Left lobe of liver (tissue), 2 donors: ENCODE results near the gene LRSAM1. TPM values are rescaled to one million over a fixed set of nuclear protein-coding genes. Genes with fewer than 3 reads are reported as not detected.

Experiments
- ATAC-seq: fragments of 200-7000 bp; cut with Tn5 transposase; one replicate; pipeline ENCODE4 v1.9.1; 2020; ENCODE audit warnings: mild to moderate bottlenecking, moderate library complexity
- DNase-seq: peaks from one replicate; pipeline ENCODE4 v3.0.0-alpha.2; 2020; ENCODE audit warnings: low spot score
- total RNA-seq: library from RNA; stranded (reverse); gene quantifications from one replicate; pipeline ENCODE4 v1.2.1, GENCODE V29; 2021
- donor health status: DM: no; HTN: no; CAD: no; lungs with moderate emphysema.
- donor health status: DM: no; HTN: yes; CAD: no.

Gene LRSAM1
- total RNA-seq, 1 donor from 2014 or later, result 10.9 TPM

DNA sequence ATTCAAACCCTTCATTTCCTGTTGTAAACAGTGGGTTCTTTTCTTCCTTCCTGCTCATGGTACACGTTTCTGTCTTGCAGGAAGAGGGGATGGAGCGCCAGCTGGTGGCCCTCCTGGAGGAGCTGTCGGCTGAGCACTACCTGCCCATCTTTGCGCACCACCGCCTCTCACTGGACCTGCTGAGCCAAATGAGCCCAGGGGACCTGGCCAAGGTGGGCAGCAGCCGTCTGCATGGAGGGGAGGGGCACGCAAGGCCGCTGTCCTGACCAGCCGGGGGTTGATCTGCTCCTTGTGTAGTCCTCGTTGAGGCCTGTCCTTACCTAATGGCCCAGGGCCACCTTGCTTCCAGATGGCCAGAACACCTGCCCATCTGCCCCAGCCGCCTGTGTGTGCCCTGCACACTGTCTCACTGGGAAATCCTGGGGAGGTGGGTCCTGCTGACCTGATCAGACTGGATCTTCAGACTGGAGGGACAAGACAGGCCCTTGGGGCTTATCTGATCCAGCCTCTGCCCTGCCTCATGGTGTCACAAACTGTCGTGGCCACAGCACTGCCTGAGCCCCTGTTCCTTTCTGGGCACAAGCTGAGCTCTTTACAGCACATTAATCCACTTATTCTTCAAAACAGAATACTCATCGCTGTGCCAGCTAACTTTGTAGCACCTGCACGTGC lies 44.7 kb downstream of the LRSAM1 start:
- ATAC-seq (no peak), DNase-seq (no peak)

DNA sequence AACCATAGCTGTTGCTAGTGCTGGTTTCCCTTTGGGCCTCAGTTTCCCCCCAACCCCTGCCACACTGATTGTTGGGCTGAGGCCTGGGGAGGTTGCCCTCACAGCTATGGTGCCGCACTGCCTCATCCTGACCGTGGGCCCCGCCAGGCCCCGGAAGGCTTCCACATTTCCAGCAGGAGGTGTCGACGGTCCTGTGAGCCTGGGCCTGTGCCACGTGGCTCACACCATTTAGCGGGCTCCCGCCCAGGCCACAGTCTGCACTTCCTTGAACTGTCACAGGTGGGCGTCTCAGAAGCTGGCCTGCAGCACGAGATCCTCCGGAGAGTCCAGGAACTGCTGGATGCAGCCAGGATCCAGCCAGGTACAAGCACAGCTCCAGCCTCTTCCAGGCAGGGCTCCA lies 45.7 kb downstream of the LRSAM1 start:
- ATAC-seq (no peak), DNase-seq (no peak)

DNA sequence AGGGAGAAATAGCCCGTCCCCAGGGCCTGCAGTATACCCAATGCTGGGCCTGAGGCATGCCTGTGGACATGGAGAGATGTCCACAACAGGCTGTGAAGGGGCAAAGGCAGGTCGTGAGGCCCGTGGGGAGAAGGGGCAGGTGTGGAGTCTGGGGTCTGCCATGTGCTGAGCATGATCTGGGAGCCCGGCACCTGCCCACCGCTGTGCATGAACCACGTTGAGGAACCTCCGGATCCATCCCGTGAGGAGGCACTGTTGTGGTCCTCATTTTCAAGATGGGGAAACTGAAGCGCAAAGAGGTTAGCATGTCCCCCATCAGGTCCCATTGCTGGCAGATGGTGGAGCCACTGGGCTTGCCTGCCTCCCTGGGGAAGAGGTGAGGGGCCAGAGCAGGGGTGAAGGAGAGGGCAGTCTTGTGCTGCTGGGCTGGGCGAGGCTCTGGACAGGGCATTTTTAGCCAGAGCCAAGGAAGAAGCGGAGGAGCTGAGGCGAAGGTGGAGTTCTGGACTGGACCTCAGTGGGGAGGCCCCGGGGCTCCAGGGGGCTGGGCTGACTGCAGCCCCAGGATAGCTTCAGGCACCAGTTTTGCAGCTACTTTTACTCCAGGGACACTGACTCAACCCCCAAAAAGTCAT lies 46.5 kb downstream of the LRSAM1 start:
- no peak for ATAC-seq
- DNase-seq, result no peak

DNA sequence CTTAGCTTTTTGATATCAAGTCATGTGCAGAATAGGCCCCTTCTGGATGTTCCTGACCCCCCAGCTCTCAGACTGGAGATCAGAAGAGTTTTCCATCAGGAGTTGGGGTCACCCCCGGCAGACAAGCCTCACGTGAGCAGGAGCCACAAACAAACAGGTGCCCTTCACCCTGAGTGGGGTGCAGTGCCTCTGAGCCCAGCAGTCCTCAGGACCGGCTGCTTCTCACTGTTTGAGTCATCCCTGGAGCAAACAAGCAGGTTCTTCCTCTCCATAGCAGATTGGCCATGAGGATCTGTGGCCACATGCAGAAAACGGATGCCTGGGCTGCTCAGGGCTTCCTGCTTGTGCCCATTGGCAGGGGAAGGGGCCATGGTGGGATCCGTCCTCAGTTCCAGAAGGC lies 47.0 kb downstream of the LRSAM1 start:
- DNase-seq (no peak), ATAC-seq (no peak)

DNA sequence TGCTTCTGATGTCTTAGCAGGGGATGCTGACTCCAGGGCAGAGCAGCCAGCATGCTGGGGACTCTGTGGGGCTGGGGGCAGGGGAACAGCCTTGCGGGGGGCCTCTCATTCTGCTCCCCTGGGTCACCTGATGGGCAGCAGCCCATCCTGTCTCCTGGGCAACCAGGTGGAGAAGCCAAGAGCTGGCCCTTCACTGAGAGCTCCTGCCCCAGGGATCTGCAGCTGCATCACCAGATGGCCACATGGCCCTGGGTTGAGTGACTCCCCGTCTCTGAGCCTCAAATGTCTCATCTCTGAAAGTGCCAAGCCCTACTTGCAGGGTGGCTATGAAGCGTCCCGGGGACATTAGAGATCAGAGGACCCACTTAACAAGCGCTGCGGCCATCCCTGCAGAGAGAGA lies 49.1 kb downstream of the LRSAM1 start:
- ATAC-seq, result no peak
- DNase-seq, result no peak

DNA sequence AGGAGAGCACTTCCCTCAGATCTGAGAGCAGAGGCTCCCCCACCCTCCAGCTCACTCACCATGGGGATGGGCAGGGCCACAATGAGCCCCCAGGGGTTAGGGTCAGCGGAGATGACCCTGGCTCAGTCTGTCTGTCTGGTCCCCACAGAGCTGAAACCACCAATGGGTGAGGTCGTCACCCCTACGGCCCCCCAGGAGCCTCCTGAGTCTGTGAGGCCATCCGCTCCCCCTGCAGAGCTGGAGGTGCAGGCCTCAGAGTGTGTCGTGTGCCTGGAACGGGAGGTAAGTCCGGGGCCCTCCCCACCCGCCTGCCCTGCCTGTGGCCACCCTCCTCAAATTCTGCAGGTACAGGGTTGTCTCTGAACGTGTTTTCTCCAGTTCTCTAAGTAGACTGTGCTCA lies 49.6 kb downstream of the LRSAM1 start:
- no peak for DNase-seq
- ATAC-seq, result no peak

DNA sequence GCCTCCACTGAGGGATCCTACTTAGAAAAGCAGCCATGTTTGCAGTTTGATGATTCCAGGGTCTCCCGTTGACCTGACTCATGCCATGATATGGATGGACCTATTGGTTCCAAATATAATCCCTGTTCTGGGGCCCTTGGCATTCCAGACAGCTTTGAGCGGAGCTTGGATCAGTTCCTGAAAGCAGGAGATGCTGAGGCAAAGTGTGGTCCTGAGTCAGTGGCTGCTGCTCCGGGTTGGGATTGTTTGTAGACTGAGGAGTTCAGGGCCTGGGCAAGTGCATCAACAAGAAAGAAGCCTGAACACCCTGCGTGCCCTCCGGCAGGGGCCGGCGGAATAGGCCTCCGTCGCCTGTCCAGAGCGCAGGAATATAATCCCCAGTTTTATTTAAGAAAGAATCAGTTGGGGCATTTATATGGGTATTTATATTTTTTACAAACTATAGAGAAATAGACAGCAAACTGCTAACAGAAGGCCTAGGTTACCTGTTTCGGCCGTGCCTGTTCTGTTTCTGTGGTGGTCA lies 50.6 kb downstream of the LRSAM1 start:
- no peak for DNase-seq

DNA sequence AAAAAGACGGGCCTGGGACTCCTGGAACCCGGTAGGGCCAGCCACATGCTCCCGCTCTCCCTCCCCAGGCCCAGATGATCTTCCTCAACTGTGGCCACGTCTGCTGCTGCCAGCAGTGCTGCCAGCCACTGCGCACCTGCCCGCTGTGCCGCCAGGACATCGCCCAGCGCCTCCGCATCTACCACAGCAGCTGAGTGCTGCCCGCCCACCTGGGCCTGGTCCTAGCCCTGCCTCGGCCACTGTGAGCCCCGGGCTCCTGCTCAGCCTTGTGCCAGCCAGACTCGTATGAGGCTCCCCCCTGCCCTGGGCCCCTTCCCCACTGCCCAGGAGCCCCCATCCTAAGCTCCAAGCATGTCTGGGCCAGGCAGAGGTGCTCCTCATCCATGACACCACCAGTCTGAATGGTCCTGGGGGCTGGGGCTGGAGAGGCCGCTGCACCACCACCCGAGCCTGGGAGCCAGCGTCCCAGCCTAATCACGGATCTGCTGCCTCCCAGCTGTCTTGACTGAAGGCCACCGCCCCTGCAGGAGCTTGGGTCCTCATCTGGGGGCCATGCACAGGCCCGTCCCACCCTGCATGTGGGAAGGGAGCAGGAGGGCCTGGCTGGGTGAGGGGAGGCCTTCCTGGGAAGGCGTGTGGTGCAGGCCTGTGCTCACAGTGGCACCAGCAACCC lies 51.5 kb downstream of the LRSAM1 start:
- ATAC-seq (no peak), DNase-seq (no peak)

More for the DNA sequence above, 50.6 kb downstream of the LRSAM1 start:
- no peak for ATAC-seq

DNA sequence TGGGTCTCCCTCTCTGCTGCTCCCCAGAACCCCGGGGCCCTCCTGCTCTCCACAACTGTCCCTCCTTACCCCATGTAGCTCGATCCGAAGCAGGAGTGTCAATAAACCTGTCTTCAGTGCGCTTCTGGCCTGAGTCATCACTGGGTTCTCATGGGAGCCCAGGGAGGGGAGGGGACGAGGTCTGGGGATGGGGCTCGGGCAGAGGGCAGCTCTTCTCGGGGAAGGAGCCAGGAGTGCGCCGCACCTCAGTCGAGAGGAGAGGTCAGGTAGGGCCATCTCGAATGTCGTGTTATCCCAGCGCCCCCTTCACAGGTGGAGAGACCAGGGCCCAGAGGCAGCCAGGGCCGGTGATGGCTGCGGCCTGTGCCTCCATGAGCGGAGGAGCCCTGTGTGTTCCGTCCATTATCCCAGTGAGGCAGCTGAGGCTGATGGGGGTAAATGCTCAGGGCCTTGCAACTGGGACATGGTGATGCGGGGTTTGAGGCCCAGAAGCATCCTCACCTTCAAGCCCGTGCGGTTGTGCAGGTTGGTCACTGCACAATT lies 52.1 kb downstream of the LRSAM1 start:
- ATAC-seq, result no peak
- no peak for DNase-seq

DNA sequence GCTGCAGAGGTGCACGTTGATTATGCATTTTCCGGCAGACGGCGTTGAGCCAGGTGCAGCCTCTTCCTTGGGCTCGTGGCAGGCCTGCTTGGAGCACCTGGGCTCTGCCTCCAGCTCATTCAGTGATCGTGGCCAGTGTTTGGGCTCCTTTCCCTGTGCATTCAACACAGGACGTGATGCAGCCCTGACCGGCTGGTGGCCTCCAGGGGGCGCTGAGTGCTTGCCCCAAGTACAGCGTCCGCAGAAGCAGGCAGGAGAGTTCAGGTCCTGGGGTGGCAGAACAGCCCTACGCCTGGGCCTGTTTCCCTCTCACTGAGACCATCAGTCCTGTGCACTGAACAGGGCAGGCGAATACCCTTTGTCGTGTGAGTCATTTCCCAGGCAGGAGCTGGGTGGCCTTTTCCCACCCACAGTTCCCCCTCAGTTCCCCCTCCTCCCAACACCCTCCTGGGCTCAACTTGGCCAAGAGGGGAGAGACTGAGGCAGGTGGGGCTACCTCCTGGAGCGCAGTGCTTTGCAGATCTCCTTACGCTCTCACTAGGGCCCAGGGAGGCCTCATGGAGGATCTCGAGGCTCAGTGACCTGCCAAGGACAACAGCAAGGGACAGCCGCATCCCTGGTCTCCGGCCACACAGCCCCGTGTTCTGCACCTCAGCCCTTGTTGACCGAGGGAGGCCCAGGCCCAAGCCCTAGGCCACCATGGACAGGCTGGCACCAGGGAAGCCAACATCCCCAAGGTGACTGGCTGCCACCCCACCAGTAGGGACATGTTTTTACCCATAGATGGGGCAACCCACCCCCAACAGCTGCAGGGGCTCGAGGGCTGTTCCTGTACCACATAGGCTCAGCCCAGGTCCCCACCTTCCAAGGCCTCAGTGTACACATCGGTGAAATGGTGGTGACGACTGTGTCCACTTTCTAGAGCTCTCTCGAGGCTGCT lies 52.9 kb downstream of the LRSAM1 start:
- ATAC-seq (peak; percentile 91), DNase-seq (peak; percentile 83)

DNA sequence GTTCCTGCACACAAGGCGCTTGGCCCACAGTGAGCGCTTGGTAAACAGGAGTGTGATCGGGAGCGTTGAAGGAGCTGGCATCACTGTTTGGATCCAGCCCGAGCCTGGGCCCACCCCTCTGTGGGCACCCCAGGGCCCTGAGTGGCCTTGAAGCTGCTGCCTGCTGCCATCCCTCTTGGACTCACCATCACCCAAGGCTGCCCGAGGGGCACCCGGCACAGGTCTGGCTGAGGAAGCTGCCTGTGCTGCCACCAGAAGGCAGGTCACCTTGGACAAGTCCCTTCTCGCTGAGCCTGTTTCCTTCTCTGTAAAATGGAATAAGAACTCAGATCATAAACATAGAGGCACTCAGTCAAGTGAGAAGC lies 53.6 kb downstream of the LRSAM1 start:
- no peak for ATAC-seq

DNA sequence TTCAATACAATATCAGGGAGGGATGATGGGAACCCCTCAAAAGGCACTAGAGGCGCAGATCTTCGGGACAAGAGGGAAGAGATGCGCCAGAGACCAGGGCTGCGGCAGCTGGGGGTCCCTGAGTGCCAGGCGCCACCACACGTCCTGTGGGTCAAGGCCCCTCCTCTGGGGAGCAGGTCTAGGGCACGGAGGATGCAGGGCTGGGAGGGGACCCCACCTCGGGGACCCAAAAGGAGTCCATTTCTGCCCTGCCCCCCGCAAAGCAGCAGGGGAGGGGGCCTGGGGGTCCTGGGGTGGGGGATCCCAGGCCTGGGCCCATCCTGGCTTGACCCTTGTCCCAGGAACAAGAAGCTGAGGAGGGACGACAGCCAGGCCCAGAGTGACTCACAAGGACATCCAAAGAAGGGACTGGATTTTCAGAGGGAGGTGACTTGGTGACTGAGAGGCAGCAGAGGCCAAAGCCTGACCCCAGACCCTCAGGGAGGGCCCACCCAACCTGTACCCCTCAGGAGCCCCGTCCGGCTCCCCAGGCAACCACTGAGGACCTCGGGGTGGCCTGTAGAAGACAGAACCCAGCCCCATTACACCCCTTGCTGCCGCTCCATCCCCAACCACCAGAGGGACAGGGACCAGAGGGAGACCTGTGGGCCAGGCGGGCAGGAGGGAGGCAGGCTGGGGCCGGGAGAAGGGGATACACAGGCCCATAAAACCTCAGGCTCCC lies 54.2 kb downstream of the LRSAM1 start:
- ATAC-seq (peak; percentile 40), DNase-seq (no peak)

More for the DNA sequence above, 53.6 kb downstream of the LRSAM1 start:
- DNase-seq, result no peak

DNA sequence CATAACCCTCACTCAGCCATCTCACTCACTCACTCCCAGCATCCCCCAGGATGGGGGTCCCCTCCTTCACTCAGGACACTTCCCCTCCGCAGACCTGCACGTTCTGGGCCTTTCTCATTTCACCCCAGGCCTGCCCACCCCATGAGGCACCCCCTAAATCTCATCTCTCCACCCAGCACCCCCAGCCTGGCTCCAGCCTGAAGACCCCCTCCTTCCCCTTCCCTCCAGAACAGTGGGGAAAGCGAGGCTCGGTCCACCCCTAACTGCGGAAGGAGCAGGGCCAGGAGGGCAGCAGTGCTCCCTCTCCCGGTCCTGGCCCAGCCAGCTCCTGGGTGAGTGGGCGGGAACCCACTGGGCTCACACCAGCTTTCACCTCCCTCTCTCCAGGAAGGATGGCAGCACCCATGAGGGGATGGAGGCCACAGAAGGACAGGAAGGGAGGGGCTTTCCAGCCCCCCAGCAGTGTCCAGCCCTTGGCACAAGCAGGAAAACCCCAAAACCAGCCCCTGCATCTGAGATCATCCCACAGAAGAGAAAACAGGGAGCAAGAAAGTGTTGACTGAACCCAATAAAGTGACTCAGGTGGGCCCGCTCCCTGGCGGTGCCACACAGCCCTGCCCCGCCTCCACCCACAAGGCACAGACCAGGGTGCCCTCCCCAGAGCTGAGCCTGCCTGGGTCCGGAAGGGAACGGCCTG lies 55.0 kb downstream of the LRSAM1 start:
- ATAC-seq (no peak), DNase-seq (no peak)

DNA sequence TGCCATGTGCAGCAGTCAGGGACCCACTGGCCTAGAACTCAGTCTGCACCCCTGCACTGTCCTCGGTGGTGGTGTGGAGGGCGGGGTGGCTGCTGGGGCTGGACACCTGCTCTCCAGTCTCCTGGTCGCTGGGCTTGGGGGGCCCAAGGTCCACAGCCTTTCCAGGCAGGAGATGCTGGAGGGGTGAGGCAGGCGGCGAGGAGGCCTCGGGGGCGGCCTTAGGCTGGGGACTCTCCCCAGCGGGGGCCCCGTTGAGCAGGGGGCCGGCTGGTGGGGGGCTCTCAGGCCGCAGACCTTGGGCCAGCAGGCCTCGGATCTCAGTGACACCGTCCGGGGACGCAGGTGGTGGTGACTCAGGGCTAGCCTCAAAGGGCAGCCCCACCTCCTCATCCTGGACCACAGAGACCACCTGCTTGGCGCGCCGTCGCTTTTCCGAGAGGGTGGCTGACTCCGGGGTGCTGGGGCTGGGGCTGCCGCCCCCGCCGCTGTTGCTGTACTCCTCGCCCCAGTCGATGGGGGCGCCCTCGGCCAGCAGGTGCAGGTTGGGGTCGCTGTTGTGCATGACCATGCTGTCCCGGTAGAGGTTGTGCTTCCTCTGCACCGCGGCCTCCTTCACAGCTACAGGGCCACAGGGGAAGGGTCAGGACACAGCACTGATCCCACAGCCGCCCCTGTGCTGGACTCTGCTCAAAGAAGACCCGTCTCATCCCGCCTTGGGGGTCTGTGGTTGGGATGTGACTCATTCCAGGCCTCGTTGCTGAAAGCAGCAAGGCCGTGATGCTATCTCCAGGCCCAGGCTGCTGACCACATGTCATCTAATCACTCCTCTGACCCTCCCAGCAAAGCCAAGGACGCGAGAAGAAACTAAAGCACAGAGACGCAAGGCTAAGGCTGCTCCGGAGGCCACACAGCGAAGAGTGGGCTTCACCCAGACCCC lies 55.8 kb downstream of the LRSAM1 start:
- ATAC-seq (no peak), DNase-seq (no peak)

DNA sequence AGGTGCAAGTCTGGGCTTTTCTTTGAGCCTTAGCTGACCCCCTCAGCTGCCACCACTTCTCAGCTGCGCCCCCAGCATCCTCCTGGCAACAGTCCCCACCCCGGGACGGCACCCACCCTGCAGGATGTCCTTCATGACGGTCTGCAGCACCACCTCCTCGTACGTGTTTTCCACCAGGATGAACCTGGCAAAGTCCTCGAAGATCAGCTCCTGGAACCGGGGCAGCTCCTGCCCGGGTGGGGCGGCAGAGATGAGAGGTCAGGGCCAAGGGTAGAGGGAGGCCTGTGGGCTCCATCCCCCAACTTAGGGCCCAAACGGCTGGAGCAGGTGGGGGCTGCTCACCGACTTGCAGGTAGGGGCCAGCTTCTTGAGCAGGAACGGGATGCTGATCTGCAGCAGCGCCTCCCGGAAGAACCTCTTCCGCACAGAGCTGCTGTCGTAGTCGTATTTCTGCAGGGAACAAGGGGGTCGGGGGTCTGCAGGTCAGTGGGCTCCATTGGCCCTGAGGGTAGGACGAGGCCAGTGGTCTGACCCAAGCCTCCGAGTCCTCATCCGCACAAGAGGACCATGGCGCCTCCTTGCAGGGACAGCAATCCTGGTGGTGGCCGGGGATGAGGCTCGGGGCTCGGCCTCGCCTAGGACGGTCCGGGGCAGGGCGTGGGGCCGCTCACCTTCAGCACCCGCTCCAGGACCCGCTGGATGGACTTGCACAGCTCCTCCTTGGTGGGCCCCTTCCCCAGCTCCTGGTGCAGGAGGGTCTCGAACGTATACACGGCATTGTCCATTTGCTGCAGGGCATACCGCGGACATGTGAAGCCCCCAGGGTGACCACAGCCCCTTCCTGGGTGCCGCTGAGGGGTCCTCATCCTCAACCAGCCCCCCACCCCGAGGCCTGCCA lies 56.7 kb downstream of the LRSAM1 start:
- ATAC-seq (no peak), DNase-seq (no peak)

DNA sequence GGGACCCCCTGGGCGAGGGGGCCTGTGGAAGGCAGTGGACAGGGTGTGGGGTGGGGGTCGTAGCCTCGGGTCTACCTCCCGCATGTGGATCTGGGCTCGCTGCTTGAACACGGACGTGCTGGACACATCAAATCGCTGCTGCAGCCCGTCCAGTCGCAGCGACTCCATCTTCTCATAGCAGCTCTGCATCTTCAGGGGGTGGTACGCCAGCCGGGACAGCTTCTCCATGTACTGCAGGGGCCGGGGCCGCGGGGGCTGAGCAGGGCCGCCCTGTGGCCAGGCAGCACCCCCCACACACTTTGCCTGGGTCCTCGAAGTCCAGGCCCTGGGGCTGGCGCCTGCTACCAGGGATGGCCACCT lies 57.6 kb downstream of the LRSAM1 start:
- no peak for DNase-seq

DNA sequence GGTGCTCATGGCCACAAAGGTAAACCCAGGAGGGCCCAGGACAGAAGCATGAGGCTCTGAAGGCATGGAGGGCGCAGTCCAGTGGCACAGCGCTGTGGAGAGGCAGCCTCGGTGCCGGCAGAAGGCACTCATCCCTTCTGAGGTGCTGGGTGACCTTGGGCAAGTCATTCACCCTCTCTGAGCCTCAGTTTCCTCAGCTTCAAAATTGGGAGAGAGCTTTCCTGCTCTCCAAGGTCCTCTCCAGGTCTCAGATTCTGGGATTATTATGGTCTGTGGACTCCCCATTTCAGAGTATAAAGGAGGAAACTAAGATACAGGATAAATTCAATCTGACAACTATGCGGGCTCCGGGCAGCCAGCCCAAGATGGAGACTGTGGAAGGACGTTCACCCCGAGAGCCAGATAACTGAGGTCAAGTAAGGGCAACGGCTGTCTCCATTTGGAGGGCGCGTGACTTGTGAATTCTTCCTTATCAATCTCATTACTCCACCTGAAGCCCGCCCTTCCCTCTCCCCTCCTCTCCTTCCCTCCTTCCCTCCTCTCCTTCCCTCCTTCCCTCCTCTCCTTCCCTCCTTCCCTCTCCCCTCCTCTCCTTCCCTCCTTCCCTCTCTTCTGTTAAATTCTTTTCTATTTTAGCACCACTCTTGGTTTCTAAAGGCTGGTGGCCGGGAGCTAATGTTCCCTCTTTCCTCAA lies 58.1 kb downstream of the LRSAM1 start:
- ATAC-seq, result peak; percentile 50
- no peak for DNase-seq

More for the DNA sequence above, 57.6 kb downstream of the LRSAM1 start:
- ATAC-seq, result no peak
